Measurements from ENCODE around the gene LPP.
A peak's percentile ranks its signal among the peaks of the same experiment; 100 is the strongest.

LPP gene

DNA sequence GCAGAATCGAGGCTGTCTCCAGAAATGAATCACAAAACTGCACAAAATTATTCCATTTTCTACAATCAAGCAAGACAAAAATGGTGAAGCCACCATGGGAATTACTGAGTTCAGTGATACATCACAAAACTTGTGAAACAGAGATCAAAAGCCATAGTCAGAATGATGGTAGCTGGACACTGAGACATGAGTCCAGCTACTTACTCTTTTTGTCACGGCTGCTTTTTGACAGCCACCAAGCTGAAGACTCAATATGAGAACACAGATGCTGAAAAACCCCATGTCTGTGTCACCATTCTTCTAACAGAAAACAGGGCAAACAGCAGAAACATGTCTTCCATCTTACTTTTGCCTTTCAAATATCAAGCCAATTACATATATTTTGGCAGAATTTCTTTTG, 237.6 kb downstream of the LPP start:
- TF ChIP-seq TAF1 (IDR thresholded peaks at IDR 0.05; ENCODE audit: low read depth, low read length) (no peak), POLR2AphosphoS5 (IDR thresholded peaks at IDR 0.05; ENCODE audit: low read depth, low read length) (no peak), SPI1 (IDR thresholded peaks at IDR 0.05; ENCODE audit: low read depth, low read length) (no peak), POLR2A (IDR thresholded peaks at IDR 0.05; ENCODE audit: low read depth, low read length) (no peak), PAX5 (IDR thresholded peaks at IDR 0.05; ENCODE audit: insufficient read depth, low read length, severe bottlenecking) (no peak), POU2F2 (IDR thresholded peaks at IDR 0.05; ENCODE audit: low read depth, low read length) (no peak)
- FAIRE-seq (no peak), DNase-seq (ENCODE audit: insufficient read length, low spot score) (no peak)

DNA sequence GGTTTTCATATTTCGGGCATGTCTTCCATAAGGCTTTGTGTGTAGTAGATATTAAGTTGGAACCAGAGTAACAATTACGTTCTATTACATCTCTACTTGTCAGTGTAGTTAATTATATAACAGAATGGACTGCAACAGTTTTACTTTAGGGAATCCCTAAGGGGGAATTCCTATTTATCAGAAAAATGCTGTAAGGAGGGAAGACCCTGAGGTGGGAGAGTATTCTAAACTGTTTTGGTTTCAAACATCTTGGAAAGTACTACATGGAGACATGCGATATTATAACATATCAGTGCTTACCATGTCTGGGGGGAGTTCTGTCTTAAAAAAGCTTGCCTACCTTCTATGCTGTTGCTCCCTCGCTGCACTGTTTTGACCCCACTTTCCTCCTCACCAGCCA, 238.1 kb downstream of the LPP start:
- TF ChIP-seq POLR2AphosphoS5 (IDR thresholded peaks at IDR 0.05; ENCODE audit: low read depth, low read length): no peak
- no peak for TF ChIP-seq PAX5 (IDR thresholded peaks at IDR 0.05; ENCODE audit: insufficient read depth, low read length, severe bottlenecking)
- TF ChIP-seq TAF1 (IDR thresholded peaks at IDR 0.05; ENCODE audit: low read depth, low read length): no peak
- no peak for TF ChIP-seq SPI1 (IDR thresholded peaks at IDR 0.05; ENCODE audit: low read depth, low read length)
- no peak for TF ChIP-seq POU2F2 (IDR thresholded peaks at IDR 0.05; ENCODE audit: low read depth, low read length)
- no peak for TF ChIP-seq POLR2A (IDR thresholded peaks at IDR 0.05; ENCODE audit: low read depth, low read length)
- FAIRE-seq (no peak), DNase-seq (ENCODE audit: insufficient read length, low spot score) (no peak)

DNA sequence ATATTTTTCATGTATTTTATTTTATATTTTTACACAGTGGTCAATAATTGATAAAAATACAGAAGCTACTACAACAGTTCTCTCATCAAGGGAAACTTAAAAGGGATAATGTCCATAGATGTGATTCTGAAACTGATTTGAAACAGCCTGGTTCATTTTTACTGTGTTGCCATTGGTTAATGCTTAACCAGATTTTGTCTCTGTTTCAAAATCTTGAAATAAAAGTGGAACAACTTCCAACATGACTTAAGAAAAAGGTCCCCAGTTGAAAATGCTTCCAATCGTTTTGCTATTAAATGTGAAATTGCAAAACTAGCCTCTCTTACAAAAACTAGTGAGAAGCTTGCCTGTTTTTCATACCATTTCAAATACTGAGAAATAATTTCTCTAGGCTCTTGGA, 240.7 kb downstream of the LPP start:
- no peak for FAIRE-seq
- TF ChIP-seq POLR2A (IDR thresholded peaks at IDR 0.05; ENCODE audit: low read depth, low read length): no peak
- no peak for TF ChIP-seq POLR2AphosphoS5 (IDR thresholded peaks at IDR 0.05; ENCODE audit: low read depth, low read length)
- TF ChIP-seq TAF1 (IDR thresholded peaks at IDR 0.05; ENCODE audit: low read depth, low read length): no peak
- TF ChIP-seq SPI1 (IDR thresholded peaks at IDR 0.05; ENCODE audit: low read depth, low read length): no peak
- no peak for TF ChIP-seq PAX5 (IDR thresholded peaks at IDR 0.05; ENCODE audit: insufficient read depth, low read length, severe bottlenecking)
- TF ChIP-seq POU2F2 (IDR thresholded peaks at IDR 0.05; ENCODE audit: low read depth, low read length): no peak
- DNase-seq (ENCODE audit: insufficient read length, low spot score): no peak

DNA sequence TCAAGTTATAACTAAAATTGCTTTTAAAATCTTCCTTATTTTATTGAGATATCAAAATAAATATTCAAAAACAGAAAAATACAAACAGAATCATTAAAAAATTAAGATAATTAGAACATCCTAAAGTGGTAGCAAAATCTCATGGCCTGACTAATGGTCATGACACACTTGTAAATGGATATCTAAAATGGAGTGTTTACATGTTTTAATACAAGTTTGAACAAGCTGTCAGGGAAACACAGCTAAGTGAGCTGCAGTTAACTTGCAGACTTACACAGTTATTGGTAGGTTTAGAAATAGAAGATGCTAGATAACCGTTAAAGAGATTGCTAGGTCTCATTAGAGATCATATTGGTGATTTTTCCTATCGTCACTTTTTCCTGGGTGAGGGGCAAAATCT, 242.3 kb downstream of the LPP start:
- FAIRE-seq (no peak), DNase-seq (ENCODE audit: insufficient read length, low spot score) (no peak)
- TF ChIP-seq POLR2AphosphoS5 (IDR thresholded peaks at IDR 0.05; ENCODE audit: low read depth, low read length) (no peak), POLR2A (IDR thresholded peaks at IDR 0.05; ENCODE audit: low read depth, low read length) (no peak), PAX5 (IDR thresholded peaks at IDR 0.05; ENCODE audit: insufficient read depth, low read length, severe bottlenecking) (no peak), SPI1 (IDR thresholded peaks at IDR 0.05; ENCODE audit: low read depth, low read length) (no peak)

DNA sequence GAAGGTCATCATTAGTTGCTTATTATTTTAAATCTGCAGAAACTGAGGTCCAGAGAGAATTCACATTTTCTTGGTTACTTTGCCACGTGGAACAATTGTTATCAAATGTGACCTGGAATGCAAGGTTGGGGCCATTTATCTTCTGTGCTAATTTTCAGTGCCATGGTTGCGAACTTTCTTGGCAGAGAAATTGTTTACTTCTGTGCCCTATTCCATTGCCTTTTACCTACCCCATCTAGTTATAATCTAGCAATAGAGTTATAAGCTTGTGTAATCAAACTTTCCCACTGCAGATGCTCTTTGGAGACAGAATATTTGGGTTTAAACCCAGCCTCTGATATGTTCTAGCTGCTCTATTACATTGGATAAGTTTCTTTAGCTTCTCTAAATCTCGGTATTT, 242.9 kb downstream of the LPP start:
- DNase-seq (ENCODE audit: insufficient read length, low spot score) (no peak), FAIRE-seq (no peak)
- no peak for TF ChIP-seq TAF1 (IDR thresholded peaks at IDR 0.05; ENCODE audit: low read depth, low read length)
- no peak for TF ChIP-seq POLR2AphosphoS5 (IDR thresholded peaks at IDR 0.05; ENCODE audit: low read depth, low read length)
- no peak for TF ChIP-seq POU2F2 (IDR thresholded peaks at IDR 0.05; ENCODE audit: low read depth, low read length)
- TF ChIP-seq PAX5 (IDR thresholded peaks at IDR 0.05; ENCODE audit: insufficient read depth, low read length, severe bottlenecking): no peak
- TF ChIP-seq SPI1 (IDR thresholded peaks at IDR 0.05; ENCODE audit: low read depth, low read length): no peak
- no peak for TF ChIP-seq POLR2A (IDR thresholded peaks at IDR 0.05; ENCODE audit: low read depth, low read length)

DNA sequence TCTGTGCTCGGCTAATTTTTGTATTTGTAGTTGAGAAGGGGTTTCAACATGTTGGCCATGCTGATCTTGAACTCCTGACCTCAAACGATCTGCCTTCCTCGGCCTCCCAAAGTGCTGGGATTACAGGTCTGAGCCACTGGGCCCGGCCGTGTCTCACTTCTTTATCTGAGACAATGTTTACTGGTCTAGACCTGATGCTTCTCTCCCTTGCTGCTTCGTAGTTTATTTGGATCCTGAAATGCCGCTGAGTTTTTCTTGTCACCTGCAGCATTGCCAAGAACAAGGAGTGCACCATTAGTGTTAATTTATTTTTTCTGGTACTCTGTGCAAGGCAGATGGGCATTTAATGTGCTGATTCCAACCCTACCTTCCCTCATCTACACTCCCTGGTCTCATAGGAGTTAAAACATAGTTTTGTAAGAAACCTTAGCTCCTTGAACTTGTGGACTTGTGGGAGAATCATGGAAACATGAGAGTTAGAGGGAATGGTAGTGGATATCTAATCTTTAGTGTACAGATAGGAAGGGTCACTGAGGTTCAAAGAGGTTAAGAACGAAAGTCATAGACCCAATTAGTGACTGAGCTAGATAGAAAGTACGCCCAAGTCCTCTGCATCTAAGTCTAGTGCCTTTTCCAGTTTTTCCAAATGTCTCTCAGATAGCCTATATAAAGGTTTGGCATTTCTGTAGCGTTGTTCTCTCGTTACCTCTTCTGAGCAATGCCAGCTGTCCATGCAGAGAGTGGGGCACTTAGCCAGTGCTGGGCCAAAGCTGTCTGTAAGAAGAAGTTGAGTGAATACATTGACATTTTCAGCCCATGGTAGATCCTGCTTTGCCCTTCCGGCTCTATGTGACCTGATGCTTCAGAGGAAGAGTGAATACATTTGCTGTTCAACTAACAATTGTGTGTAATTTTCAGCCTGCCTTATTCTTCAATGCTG, 244.1 kb downstream of the LPP start:
- TF ChIP-seq PAX5 (IDR thresholded peaks at IDR 0.05; ENCODE audit: insufficient read depth, low read length, severe bottlenecking): no peak
- TF ChIP-seq POLR2AphosphoS5 (IDR thresholded peaks at IDR 0.05; ENCODE audit: low read depth, low read length): no peak
- no peak for TF ChIP-seq POLR2A (IDR thresholded peaks at IDR 0.05; ENCODE audit: low read depth, low read length)
- TF ChIP-seq SPI1 (IDR thresholded peaks at IDR 0.05; ENCODE audit: low read depth, low read length): no peak
- TF ChIP-seq TAF1 (IDR thresholded peaks at IDR 0.05; ENCODE audit: low read depth, low read length): no peak
- TF ChIP-seq POU2F2 (IDR thresholded peaks at IDR 0.05; ENCODE audit: low read depth, low read length): no peak
- DNase-seq (ENCODE audit: insufficient read length, low spot score): no peak
- FAIRE-seq: peak; percentile 23

DNA sequence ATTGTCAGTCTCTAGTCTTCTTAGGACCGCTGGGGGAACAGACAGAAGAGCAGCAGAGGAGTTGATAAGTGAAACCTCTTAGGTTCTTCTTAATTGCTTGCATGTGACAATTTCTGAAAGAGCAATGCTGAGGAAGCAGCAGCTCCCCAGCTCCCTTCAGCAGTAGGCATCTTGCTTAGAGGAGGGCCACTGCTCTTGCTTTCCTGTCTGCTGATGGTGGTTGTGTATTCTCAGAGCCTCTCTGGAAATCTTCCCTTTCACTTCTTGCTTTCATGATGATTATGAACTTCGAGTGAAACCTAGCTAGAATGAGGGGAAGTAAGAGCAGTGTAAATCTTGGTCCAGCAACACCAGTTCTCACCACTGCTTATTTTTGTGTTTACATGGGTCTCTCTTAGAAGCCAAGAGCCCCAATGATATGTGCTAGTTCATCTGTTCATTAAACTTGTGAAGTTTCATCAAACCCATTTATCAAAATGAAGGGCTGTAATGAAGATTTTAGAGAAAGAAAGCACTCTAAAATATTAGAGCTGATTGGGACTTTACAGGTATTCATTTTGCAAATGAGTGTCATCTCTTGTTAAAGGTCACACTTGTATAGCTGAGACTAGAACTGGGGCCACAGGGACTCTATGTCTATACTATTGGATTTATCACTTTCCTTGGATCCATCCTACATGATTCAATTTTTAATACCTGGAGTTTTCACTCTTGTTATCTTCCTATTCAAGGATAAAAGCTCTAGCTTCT, 246.7 kb downstream of the LPP start:
- peak; percentile 15 for DNase-seq (ENCODE audit: insufficient read length, low spot score)
- FAIRE-seq: peak; percentile 91
- TF ChIP-seq SPI1 (IDR thresholded peaks at IDR 0.05; ENCODE audit: low read depth, low read length) (peak; percentile 77), TAF1 (IDR thresholded peaks at IDR 0.05; ENCODE audit: low read depth, low read length) (no peak)

DNA sequence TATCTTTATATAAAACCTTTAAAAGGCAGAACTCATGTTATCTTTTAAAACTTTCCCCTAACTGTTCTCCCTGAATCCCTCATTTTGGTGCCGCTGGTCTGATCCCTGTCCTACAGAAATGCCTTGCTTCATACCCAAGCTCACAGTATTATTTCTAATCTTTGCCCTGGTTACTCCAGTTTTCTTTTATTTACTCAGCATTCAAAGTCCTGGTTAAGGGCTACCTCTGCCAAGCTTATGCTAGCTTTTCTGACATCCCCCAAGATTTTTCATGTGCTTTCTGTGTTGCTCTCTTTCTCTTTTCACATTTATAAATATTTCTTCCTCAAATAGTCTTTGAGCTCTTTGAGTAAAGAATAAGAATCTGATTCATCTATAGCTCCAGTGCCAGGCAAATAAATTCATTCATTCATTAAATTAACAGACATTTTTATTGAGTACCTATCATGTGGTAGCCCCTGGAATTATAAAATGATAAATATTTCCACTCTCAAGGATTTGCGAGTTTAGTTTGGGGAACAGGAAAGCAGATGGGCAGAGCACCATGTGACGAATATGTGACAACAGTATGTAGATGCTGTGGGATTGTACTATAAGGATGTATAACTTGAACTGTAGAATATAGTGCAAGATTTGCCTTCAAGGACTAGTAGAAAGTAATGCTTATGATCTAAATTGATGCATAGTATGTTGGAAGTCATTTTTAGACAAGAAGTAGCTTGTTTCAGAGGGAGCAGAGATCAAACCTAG, 247.5 kb downstream of the LPP start:
- DNase-seq (ENCODE audit: insufficient read length, low spot score): no peak
- peak; percentile 58 for FAIRE-seq
- no peak for TF ChIP-seq SPI1 (IDR thresholded peaks at IDR 0.05; ENCODE audit: low read depth, low read length)
- TF ChIP-seq POLR2A (IDR thresholded peaks at IDR 0.05; ENCODE audit: low read depth, low read length): no peak
- no peak for TF ChIP-seq PAX5 (IDR thresholded peaks at IDR 0.05; ENCODE audit: insufficient read depth, low read length, severe bottlenecking)
- TF ChIP-seq POU2F2 (IDR thresholded peaks at IDR 0.05; ENCODE audit: low read depth, low read length): no peak
- TF ChIP-seq TAF1 (IDR thresholded peaks at IDR 0.05; ENCODE audit: low read depth, low read length): no peak
- TF ChIP-seq POLR2AphosphoS5 (IDR thresholded peaks at IDR 0.05; ENCODE audit: low read depth, low read length): no peak

DNA sequence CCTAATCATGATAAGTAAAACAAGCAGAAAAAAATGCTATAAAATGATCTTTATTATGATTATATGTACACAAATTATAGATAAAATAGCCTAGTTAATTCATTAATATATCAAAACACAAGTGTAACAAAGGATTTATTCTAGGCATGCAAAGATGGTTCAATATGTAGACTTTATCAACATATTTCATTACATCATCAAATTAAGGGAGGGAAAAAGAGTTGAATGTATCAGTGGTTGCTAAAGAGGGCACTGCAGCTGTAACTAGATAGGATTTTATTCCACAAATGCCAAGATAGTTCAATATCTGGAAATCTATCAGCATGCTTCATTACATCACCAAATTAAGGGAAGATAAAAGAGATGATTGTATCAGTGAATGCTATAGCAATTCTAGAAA, 248.3 kb downstream of the LPP start:
- TF ChIP-seq TAF1 (IDR thresholded peaks at IDR 0.05; ENCODE audit: low read depth, low read length) (no peak), PAX5 (IDR thresholded peaks at IDR 0.05; ENCODE audit: insufficient read depth, low read length, severe bottlenecking) (no peak), POLR2AphosphoS5 (IDR thresholded peaks at IDR 0.05; ENCODE audit: low read depth, low read length) (no peak), SPI1 (IDR thresholded peaks at IDR 0.05; ENCODE audit: low read depth, low read length) (no peak), POU2F2 (IDR thresholded peaks at IDR 0.05; ENCODE audit: low read depth, low read length) (no peak), POLR2A (IDR thresholded peaks at IDR 0.05; ENCODE audit: low read depth, low read length) (no peak)
- no peak for FAIRE-seq

More for the DNA sequence above, 248.3 kb downstream of the LPP start:
- DNase-seq (ENCODE audit: insufficient read length, low spot score): no peak

Measured in GM12891 (cell line).